ENCODE measurements around the gene SLC6A9. TPM values are rescaled to one million over a fixed set of nuclear protein-coding genes. Genes with fewer than 3 reads are reported as not detected.

SLC6A9 gene
- total and polyA plus RNA-seq, 2 of the 8 experiments (the other 6 are each of a cell fraction or from before 2014, with no cell fraction given), result 20.2 to 24.2 TPM

DNA sequence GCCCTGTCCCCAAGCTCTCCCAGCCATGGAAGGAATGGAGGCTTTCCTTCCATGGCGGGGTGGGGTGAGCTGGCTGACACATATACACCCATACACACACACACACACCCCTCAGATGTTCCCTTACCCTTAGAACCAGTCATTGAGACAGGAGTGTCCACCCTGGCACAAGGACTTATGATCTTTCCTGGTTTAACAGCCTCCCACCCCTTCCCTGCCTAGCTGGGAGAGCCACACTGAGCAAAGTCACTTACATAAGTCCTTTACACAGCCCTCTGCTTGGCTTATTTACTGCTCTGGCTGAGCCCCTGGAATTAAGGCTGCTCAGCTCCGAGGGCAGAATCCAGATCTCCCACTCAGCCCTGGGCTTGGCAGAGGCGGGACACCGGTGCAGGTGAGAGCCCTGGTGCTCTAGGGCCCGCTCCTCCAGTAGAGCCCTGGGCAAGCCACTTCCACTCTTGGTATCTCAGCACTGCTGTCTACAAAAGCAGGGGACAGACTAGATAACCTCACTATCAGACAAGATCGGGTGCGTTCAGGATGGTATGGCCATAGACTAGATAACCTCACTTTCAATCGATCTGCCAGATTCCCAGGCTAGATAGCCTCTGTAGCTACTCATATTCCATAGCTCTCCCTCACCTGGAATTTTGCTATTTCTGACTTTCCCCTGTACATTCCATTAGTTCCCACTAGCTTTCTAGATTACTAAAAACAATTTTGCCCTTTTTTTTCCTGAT is 16.7 kb downstream of the SLC6A9 start:
- H3K9me3 ChIP-seq (ENCODE audit: insufficient read depth in 2 of 2, low read depth in 1 of 2, low read length in 1 of 2), result no peaks in the 10 kb centered on the region
- no peak overlapping the region for H4K5ac ChIP-seq (ENCODE audit: insufficient read length, low read depth, low read length)
- H2BK15ac ChIP-seq (ENCODE audit: low read length), result no peak overlapping the region
- no peak overlapping the region for H3K27ac ChIP-seq (ENCODE audit: low read depth, low read length)
- no peak overlapping the region for H3K18ac ChIP-seq (ENCODE audit: extremely low read depth, low read length)
- no peak overlapping the region for H2BK120ac ChIP-seq (replicated peaks; ENCODE audit: low read depth, low read length)
- no peak overlapping the region for H3K9ac ChIP-seq (replicated peaks in 1 of 4; ENCODE audit: extremely low read depth in 1 of 4, low read depth in 3 of 4, low read length in 3 of 4)
- no peak overlapping the region for H3K23ac ChIP-seq (ENCODE audit: insufficient read length)
- no peak overlapping the region for H3K56ac ChIP-seq (replicated peaks; ENCODE audit: insufficient read length, low read depth, low read length)
- H2BK5ac ChIP-seq (ENCODE audit: low read depth, low read length), result no peak overlapping the region
- no peak overlapping the region for H2BK12ac ChIP-seq (ENCODE audit: low read depth, low read length)
- no peaks in the 10 kb centered on the region for H3K79me2 ChIP-seq (ENCODE audit: control insufficient read depth in 1 of 2, insufficient read depth in 2 of 2, low read length in 2 of 2)
- POLR2A ChIA-PET (ENCODE audit: partially characterized antibody), result interaction anchor here (0.6 to 27.1 kb wide), 6 partner anchors 4 to 54 kb away, joined by 3 to 544 read pairs (median 8); partner anchors contain the start of gene SLC6A9
- H3K4me1 ChIP-seq (replicated peaks in 1 of 4; ENCODE audit: control insufficient read depth in 3 of 4, insufficient read depth in 4 of 4, low read length in 3 of 4), result peaks cover 0 to 8% (median 2%) of the 10 kb centered on the region in 4 experiments; a peak in 3 of 7 replicates
- no peak overlapping the region for H4K91ac ChIP-seq (replicated peaks; ENCODE audit: insufficient read length, low read length)
- no peak overlapping the region for H4K8ac ChIP-seq (ENCODE audit: extremely low read depth, insufficient read depth, low read length)
- H2BK20ac ChIP-seq (ENCODE audit: low read length), result no peak overlapping the region
- H3K14ac ChIP-seq (ENCODE audit: insufficient read length), result no peak overlapping the region
- 80% methylated on average over 8 of the region's 8 CpGs; no CpG with 5 or more reads in 1 of the 2 experiments for WGBS, 2 experiments (ENCODE audit: extremely low coverage in 1 of 2, insufficient coverage in 1 of 2, insufficient read length in 1 of 2, insufficient replicate concordance in 2 of 2, low coverage in 1 of 2, low lambda C conversion rate in 2 of 2, missing lambda C conversion rate in 1 of 2)
- no peak for TF ChIP-seq TBP (IDR thresholded peaks at IDR 0.05; ENCODE audit: low read depth, low read length)
- H3K4ac ChIP-seq (replicated peaks; ENCODE audit: insufficient read length, low read depth, low read length), result no peak overlapping the region
- no peak overlapping the region for H2AK5ac ChIP-seq (ENCODE audit: low read depth, low read length)
- CTCF ChIA-PET (ENCODE audit: partially characterized antibody), result interaction anchor here (0.8 to 16.6 kb wide), 8 partner anchors 11 to 249 kb away, joined by 3 to 252 read pairs (median 6); partner anchors contain the start of gene SLC6A9
- no peak for DNase-seq (ENCODE audit: low read depth in 1 of 2, low spot score in 2 of 2)
- no peak overlapping the region for H2AFZ ChIP-seq (ENCODE audit: low read length)
- H3K4me3 ChIP-seq (ENCODE audit: extremely low read depth in 1 of 4, insufficient read depth in 2 of 4, low read depth in 3 of 4, low read length in 4 of 4), result no peak overlapping the region
- peaks cover 0 to 2% (median 0%) of the 10 kb centered on the region in 4 experiments; a peak in 1 of 8 replicates for H3K36me3 ChIP-seq (ENCODE audit: control insufficient read depth in 2 of 4, insufficient read depth in 4 of 4, low read length in 3 of 4)
- FAIRE-seq, result no peak
- H3K27me3 ChIP-seq (replicated peaks in 1 of 4; ENCODE audit: control insufficient read depth in 3 of 4, extremely low read depth in 1 of 4, insufficient read depth in 3 of 4, low read length in 3 of 4), result no peaks in the 10 kb centered on the region
- no peak overlapping the region for H3K4me2 ChIP-seq (ENCODE audit: insufficient read depth in 1 of 2, low read depth in 2 of 2, low read length in 2 of 2)
- peaks cover 0 to 8% of the 10 kb centered on the region in 2 experiments for H4K20me1 ChIP-seq (replicated peaks in 1 of 2; ENCODE audit: control insufficient read depth in 1 of 2, insufficient read depth in 2 of 2, low read length in 2 of 2)
- no peaks in the 10 kb centered on the region for H3K23me2 ChIP-seq (ENCODE audit: low read depth, low read length)
- H3K79me1 ChIP-seq (ENCODE audit: low read depth, low read length), result no peaks in the 10 kb centered on the region

Measured in H1 (cell line).